ENCODE results near the gene NMNAT2. TPM values are rescaled to one million over a fixed set of nuclear protein-coding genes. Genes with fewer than 3 reads are reported as not detected.

Gene NMNAT2
- total and polyA plus RNA-seq, 2 of the 13 experiments (the other 11 are each of a cell fraction or from before 2014, with no cell fraction given) = not detected

GRCh38 chr1:183246436-183246835 lies 171.7 kb downstream of the NMNAT2 start:
- H2AFZ ChIP-seq (ENCODE audit: low read length) = no peak overlapping the region
- H3K79me2 ChIP-seq (ENCODE audit: insufficient read depth, low read length) = no peaks in the 10 kb centered on the region
- ATAC-seq (no peak), DNase-seq (ENCODE audit: low spot score) (no peak), FAIRE-seq (no peak)
- no peaks in the 10 kb centered on the region for H3K4me1 ChIP-seq (ENCODE audit: insufficient read depth, low read length)
- H3K36me3 ChIP-seq (replicated peaks in 1 of 2; ENCODE audit: control insufficient read depth in 1 of 2, insufficient read depth in 2 of 2, low read length in 2 of 2) = no peaks in the 10 kb centered on the region
- no peak overlapping the region for H3K9ac ChIP-seq (ENCODE audit: insufficient read depth, low read depth, low read length)
- intact Hi-C loops (cut with micrococcal nuclease; ENCODE audit: unreplicated experiment) (no loop called here), in situ Hi-C loops (cut with HindIII; ENCODE audit: extremely low pct_ligation_motif_present, low pct_unique_long_range_greater_than_20kb) (no loop called here)
- ChIA-PET CTCF (ENCODE audit: low intra/inter-chr PET ratio, low total read pairs) (no interaction called here), POLR2A (no interaction called here)
- H4K20me1 ChIP-seq (ENCODE audit: insufficient read depth, low read length) = no peaks in the 10 kb centered on the region
- no TSS peak for BruUV-seq (replicated peaks)
- no peaks in the 10 kb centered on the region for H3K9me3 ChIP-seq (ENCODE audit: low read length)
- no peaks in the 10 kb centered on the region for H3K27me3 ChIP-seq (ENCODE audit: control insufficient read depth in 1 of 2, insufficient read depth in 2 of 2, low read length in 2 of 2)
- no peak overlapping the region for H3K4me2 ChIP-seq (ENCODE audit: low read depth, low read length)
- TF ChIP-seq ZNF281 (CRISPR knock-in tag; IDR thresholded peaks at IDR 0.05; ENCODE audit: borderline replicate concordance) (no peak), ZNF496 (CRISPR knock-in tag; IDR thresholded peaks at IDR 0.05; ENCODE audit: insufficient replicate concordance) (no peak), ZFP62 (CRISPR knock-in tag; IDR thresholded peaks at IDR 0.05) (no peak), ASH2L (IDR thresholded peaks at IDR 0.05; ENCODE audit: insufficient read length, low read depth, low read length) (no peak), ETS1 (CRISPR knock-in tag; IDR thresholded peaks at IDR 0.05) (no peak), ZNF121 (CRISPR knock-in tag; IDR thresholded peaks at IDR 0.05) (no peak), ZNF580 (CRISPR knock-in tag; IDR thresholded peaks at IDR 0.05; ENCODE audit: borderline replicate concordance, low read depth) (no peak), IRF1 (CRISPR knock-in tag; IDR thresholded peaks at IDR 0.05; ENCODE audit: low read depth) (no peak), EP300 (IDR thresholded peaks at IDR 0.05; ENCODE audit: low read depth in 2 of 2, low read length in 2 of 2) (no peak), EP300 (CRISPR knock-in tag; IDR thresholded peaks at IDR 0.05; ENCODE audit: borderline replicate concordance) (no peak), RXRB (CRISPR knock-in tag; IDR thresholded peaks at IDR 0.05; ENCODE audit: borderline replicate concordance) (no peak), CEBPZ (IDR thresholded peaks at IDR 0.05; ENCODE audit: low read length) (no peak)
- no peak overlapping the region for H3K27ac ChIP-seq (ENCODE audit: extremely low read length, insufficient read depth, low read length)
- H3K4me3 ChIP-seq (replicated peaks in 1 of 3; ENCODE audit: insufficient read depth in 1 of 3, low read depth in 2 of 3, low read length in 3 of 3) = no peak overlapping the region

Measured in HepG2 (cell line).